HG03432 (cell line): ENCODE measurements around the gene KLF13.

ENCODE experiments used
- ATAC-seq: cut with Tn5 transposase; IDR thresholded peaks from one replicate; pipeline ENCODE4 v1.9.1; 2021; ENCODE audit warnings: mild to moderate bottlenecking, moderate library complexity; ENCODE audit not compliant: unreplicated experiment

The KLF13 gene

DNA sequence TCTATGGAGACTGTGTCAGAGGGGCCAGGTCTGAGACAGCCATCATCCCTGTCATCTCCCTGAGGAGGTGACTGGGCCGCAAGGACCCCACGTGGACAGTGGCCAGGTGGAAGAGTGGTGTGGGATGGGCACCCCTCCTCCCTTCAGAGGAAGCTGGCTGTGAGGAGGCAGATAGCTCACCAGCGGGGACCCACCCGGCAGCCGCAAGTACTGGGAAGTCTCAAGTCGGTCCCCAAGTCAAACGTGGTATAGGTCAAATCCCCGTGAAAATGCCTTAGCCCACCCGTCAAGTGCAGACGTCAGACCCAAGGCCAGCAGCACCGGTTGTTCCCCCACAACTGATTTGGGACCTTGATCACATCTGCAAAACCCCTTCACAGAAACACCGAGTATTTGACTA is 12.3 kb upstream of the KLF13 start:
- ATAC-seq, result no peak

DNA sequence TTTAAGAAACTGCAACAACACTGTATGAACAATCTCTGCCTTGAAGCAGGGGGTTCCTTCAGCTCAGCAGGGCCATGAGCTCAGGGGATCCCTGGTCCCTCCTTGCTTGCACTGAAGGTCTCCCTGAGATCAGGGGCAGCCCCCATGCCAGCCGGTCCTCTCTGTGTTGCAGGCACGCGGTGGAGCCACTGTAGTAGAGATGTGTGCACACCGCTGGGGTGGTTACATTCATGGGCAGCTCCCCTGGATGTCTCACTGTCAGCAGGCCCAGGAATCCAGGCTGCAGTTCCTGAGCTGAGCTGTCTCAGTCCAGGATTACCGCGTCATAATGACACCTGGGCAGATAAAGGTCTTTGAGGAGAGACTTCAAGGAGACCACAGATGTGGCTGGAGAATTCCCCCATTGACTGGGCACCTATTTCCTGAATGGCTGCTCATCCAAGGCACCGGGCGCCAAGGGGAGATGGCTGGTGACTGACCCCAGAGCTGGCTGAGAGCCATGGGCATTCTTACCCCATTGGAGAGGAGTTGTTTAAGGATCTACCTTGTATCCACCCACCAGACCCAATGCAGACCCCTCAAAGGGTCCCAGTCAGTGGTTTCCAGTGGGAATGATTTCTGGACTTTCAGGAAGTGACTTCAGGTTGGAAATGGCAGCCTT is 10.4 kb upstream of the KLF13 start:
- ATAC-seq, result no peak

DNA sequence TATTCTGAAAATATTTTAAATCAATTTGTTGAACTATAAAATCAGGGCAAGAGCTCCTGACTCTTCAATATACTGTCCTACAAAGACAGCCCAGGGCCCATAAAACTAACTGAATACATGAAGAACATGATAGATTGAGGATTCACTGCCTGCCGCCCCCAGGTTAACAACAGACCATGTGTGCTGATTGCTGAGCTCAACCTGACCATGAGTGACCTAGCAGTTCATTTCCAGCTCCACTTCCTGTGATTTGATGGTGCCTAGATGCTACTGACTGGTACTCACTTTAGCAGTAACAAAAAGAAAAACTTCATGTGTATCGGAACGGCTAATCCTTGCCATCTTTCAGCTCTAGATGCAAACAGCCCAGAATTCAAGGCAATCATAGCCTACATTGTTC is 9.6 kb upstream of the KLF13 start:
- ATAC-seq, result no peak

DNA sequence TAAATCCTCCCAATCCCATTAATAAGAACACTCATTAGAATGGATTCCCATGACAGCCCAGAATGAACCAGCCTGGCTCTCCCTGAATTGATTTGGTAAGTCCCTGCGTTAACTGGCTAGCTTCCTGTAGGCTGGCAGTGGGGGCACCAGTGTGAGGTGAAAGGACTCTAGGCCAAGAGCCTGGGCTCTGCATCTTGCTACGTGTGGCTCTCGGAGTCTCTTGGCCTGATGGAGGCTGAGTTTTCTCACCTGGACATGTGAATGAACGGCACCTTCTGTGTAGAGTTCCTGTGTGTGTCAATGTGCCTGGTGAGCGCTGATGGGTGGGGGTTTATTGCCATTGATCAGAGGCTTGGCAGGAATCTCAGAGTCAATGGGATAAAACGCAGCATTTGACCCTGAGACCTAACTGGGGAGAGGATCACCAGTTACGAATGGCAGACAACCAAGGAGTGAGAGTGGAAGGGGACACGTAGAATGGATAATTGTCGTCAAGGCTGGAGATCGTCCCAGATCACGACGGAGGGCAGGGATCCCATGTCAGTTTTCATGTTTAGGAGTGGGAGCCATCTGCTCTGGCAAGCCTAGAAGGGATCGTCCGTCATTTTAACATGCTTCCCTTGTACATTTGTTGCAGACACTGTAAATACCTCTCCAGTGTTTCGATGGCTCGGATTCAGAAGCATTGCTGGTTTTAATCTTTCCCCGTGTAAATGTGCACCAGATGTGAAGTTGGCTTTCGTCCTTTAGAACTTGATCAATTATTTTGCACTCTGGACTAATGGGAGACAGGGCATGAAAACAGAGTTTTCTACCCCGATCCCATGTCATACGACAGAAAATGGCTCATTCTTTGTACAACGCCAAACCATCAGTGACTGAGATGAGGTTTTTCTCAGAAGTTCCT is 9.0 kb upstream of the KLF13 start:
- ATAC-seq, result no peak

DNA sequence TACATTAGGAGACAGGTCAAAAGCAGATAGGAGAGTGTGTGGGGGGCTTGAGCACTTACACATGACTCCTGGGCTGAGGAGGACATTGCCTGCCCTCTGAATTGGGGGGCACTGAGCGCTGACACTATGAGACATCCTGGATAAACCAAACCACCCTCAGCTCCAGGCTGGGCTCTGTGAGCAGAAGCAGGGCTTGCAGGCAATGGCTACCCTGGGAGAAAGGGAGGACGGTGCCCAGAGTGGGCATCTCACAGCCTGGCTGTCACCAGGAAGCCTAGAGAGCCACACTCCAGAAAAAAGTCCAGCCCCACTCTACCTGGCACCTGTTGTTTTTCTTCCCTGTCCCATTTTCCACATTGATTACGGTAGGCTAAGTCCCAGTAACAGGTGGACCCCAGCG is 8.2 kb upstream of the KLF13 start:
- ATAC-seq, result no peak

DNA sequence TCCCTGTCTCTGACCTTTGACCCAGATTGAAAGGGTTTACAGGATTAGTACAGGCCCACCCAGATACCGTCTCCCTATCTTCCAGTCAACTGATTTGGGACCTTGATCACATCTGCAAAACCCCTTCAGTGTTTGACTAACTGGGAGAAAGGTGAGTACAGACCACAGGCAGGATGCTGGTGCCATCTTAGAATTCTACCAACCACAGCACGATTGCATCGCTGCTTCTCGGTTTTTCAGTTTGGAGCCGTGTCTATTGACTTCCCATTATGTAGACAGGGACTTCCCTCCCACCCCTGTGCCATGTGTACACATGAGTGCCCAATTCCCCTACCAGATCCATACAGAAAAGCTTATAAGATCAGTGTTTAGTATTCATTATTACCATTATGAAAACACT is 6.6 kb upstream of the KLF13 start:
- ATAC-seq, result no peak

DNA sequence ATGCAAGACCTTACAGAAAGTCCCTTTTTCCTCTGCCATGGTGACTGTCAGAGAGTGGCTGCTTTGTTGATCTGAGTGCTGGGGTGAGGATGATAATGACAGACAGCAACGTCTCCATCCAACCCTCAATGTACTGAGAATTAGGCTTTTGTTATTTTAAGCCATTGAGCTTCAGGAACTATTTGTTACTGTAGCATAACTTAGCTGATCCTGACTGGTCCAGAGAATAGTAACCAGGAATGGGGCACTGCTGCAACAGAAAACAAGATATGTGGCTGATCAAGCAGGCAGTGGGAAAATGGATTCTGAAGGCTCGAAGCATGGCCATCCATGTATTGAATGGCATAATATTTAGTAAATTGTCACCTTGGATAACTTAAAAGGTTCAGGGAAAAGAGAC is 5.2 kb upstream of the KLF13 start:
- no peak for ATAC-seq

DNA sequence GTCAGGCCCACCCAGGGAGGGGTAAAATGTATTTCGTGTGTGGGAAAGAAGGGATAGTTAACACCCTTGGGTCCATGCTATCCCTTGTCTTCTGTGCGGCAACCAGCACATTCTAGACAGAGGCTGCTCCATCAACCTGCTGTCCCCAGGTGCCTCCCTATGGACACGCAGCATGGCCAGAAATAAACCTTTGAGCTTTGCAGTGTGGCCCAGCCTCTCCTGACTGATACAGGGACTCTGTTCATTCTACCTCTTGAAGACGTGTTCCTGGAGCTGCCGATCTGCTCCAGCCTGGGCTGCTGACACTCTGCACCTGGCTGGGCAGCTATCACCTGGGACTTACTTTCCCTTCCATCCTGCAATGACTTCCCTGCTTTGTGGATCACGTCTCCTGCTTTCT is 4.1 kb upstream of the KLF13 start:
- ATAC-seq, result no peak

DNA sequence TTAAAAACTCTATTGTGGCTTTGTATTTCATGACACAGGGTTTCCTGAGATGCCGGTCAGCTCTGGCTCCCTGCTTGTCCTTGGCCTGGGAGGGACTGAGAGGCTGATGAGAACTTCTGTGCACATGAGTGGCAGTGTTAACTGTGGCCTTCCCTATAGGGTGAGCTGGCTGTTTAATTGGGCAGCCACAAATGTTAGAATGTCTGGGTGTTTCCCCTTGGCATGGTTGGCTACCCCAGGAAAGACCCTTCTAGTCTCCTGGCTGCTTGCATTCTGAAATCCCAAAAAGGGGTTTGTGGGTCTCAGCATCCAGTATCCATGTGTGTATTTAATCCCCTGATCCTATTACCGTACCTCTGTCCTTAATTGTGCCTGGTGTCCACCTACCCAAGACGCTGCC is 3.0 kb upstream of the KLF13 start:
- ATAC-seq, result no peak

DNA sequence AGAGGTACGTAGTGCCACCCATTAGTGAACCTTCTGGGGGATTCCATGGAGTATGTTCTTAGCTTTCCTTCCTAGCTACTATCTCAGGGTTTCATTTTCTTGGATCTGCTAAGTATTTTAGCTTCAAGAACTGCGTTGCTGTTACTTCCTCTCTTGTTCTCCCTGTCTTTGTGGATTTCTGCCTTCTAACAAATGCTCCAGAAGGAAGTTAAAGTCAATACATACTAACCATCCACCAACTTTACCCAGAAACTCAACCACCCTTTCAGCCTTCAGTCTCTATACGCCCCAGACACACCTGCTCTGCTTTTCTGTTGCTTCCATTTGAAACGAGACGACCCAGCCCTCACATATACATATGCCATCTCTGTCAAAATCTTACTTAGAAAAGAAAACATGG is 2.4 kb upstream of the KLF13 start:
- ATAC-seq, result no peak

DNA sequence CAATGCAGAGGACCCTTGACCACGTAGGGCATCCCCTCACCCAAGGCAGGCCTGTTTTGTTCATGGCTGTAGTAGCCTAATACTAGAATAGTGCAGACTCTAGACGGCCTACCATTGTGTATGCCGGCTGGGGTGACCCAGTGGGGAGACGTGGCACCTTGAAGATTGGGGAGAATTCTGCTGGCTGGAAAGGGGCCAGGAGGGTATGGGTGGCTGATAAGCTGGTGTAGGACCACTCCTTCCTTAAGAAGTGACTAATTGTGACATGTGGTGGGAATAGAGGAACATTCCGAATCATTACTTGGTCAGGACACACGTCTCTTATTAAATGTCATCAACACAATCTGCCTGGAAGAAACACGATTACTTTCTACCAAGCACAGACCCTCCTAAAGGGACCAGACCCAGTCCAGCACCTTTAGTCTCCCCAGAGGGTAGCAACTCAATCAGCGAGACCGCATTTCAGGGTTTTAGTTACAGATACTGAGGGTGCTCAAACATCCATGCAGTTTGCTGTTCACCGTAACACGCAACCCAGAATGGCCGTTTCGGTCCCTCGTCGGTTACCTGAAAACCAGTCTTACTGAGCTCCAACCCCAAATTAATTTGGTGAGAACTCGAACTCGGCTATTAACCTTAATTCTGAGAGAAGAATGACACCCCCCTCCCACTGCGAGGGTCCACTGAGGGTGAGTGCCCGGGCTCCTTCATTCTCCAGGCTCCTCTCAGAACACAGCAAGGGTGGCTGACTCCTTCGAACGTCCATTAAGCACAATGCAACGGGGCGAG is 1.6 kb upstream of the KLF13 start:
- ATAC-seq, result no peak

DNA sequence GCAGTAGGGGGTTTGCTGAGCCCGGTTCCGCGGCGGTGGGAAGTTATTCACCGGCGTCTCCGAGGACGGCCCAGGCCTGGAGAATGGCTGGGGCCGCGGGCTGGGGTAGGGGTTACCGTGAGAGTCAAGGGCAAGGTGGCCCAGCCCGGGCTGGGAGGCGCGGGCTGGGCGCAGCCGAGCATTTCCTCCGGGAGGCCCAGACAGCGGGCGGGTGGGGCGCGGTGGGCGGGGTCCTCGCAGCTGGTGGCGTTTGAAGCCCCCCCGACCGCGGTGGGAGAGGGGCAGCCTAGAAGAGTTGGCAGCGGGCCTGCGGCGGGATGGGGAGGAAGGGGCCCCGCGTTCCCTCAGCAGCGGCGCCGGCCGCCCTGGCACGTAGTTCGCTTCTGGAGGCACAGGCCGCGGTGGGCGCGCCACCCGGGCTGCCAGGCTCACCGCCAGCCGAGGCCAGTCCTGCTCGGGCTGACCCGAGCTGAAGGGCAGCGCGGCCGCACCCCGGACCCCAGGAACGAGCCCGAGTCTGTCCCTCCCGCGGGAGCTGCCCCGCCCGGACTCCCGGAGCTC is 960 bp upstream of the KLF13 start:
- ATAC-seq, result peak; percentile 5

DNA sequence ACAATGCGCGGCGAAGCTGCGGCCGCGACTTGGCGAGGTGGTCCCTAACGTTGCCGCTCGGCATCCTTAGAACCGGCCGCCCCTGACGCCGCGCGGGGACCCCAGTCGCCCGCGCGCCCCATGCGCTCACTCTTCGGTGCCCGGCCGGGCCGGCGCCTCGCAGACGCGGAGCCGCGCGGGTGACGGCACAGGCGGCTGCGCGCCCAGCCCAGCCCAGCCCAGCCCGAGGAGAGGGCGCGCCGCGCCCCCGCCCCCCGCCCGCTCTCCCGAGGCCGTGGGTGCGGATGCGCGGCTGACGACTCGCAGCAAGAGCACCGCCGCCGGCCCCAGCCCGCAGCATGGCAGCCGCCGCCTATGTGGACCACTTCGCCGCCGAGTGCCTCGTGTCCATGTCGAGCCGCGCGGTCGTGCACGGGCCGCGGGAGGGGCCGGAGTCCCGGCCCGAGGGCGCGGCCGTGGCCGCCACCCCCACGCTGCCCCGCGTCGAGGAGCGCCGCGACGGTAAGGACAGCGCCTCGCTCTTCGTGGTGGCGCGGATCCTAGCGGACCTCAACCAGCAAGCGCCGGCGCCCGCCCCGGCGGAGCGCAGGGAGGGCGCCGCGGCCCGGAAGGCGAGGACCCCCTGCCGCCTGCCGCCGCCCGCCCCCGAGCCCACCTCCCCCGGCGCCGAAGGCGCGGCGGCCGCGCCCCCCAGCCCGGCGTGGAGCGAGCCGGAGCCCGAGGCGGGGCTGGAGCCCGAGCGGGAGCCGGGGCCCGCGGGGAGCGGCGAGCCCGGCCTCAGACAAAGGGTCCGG is 437 bp downstream of the KLF13 start:
- peak; percentile 22 for ATAC-seq

DNA sequence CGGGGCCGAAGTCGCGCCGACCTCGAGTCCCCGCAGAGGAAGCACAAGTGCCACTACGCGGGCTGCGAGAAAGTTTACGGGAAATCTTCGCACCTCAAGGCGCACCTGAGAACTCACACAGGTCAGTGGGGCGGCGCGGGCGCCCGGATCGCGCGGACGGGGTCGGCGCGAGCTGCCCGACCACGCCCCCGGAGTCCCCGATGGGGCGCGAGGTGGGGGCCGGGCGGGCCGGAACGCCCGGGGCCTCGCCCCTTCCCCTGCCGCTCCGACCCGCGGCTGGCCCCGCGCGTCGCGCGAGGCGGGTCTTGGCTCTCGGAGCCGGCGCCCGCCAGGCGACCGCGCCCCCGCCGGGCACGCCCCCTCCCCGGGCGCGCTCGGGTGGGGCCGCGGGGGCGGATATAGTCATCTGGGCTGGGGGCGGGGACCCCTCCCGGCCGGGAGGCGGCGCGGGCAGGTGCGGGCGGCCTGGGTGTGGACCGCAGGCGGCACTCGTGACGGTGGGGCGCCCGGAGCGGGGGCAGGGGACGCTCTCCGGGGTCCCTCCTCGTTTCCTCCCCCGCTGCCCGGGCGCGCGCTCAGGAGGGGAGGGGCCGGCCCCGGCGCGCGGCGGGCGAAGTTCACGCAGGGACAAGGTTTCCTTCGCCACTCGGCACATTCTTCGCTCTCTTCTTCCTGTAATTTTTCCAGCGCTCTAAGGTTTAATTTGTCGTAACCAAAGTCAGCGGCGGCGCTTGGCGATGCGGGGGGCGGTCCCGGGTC is 1.2 kb downstream of the KLF13 start:
- ATAC-seq, result peak; percentile 11

DNA sequence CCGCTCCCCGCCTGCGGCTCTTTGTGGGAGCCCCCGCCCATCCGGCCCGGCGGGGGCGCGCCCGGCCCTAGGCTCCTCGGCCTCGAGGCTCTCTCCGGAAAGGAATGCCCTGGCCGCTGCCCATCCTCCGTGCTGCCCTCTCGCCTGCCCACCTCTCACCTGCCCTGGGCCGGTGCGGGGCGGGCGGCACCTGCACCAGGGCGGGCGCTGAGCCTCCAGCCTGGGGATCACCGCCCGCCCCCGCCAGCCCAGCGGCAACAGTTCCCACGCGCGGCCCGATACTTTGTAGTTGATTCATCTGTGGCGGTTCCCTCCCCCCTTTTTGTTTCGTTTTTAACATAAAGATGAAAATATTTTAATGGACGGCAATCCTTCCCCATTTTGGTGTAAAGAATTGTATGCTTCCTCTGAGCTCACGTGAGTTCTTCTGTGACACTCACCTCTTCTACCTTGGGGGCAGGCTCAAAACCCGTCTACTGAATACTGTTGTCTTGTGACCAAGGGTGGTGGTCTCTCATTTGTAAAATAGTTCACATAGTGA is 1.9 kb downstream of the KLF13 start:
- ATAC-seq, result peak; percentile 1

DNA sequence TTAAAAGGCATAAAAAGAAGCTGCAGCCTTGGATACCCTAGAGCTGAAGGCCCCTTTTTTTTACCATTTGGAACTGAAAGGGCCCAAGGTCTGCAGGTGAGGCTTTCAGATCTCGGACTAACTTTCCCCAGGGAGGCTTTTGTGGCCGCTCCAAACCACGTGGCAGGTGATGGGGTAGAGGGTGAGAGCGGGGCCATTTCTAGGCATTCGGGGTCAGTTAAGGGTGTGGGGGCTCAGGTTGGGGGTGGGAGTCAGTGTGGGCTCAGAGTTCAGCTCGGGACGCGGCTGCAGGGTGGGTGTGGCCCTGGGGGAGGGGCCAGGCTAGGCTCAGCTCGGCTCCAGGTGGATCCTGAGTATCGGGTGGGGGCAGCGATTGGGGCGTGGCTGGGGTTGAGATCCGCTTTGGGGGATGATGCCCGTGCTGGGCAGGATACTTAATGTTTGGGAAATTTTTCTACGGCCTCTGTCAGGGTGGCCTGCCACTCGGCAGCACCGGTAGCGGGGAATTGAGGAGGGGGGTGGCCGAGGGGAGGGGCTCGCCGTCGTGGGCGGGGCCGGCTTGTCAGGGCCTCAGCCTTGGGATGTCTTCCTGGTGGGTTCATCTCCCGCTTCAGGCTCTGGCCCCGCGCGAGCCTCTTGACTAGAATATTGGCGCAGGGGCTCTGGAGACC is 2.5 kb downstream of the KLF13 start:
- no peak for ATAC-seq

DNA sequence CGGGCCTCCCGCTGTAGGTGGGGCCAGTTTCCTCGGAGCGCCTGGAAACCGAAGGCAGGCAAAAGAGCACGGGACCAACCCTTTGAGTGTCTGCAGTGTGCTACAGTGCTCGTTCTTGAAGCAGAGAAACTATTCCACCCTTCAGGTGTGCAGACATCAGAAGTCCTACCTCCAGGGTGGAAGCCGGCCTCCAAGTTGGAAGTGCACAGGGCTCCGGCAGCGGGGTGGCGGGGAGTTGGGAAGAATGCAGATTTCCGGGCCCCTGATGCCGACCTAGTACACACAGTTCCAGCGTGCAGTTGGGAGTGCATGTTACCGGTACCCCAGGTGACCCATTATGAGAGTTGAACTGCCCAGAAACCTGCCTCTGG is 3.0 kb downstream of the KLF13 start:
- ATAC-seq, result no peak

DNA sequence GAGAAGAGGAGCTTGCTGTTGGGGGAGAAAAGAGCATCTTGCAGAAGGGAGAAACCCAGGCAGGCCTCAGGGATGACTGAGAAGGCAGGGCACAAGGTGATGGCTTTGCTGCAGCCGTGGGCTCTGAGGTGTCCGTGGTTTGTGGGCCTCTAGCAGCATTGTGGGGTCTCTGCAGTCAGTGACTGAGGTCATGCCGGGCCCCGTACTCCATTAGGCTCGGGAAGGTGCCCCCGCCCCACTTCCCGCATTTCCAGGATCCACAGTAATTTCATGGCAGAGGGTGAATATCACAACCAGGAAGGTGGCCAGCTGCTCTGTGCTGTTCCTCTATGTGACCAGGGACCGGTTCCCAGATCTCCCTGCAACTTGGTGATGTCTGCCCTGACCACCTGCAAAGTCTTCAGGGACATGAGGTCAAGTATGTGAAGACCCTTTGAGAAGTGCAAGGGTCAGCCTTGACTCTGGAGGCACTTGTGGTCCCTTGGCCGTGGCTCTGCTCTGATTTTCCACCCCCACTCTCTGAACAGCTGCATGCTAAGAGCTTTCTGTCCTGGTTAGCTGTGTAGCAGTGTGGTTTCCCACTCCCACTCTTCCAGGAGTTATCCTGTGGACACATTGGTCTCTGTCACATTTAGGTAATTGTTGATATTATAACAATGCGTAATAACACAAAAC is 3.6 kb downstream of the KLF13 start:
- no peak for ATAC-seq

DNA sequence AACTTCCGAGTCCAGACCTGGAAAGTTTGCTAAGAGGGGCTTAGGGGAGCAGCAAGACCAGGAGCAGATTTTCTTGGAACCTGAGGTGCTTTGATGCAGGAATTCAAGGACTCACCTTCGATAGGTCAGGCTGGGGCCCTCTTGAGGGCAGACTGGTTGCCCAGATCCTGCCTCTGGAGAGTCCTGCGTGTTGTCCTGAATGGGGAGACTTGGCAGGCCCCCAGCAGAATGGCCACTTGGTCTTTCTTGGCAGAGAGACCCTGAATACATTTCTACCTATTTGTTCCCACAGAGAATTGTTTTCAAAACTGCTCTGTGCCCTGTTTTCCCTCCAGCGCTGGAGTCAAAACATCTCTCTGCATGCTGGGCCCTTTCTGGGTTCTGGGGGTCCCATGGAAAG is 4.2 kb downstream of the KLF13 start:
- no peak for ATAC-seq
